HS-5 (cell line): ENCODE measurements around the gene YY1AP1.
"Not testable (repeated sequence)": the region's sequence is repeated elsewhere in the genome, so short reads cannot be mapped to it uniquely, and the experiment has no call there.

Experiments used
- DNase-seq: peaks from one replicate; pipeline ENCODE4 v3.0.0-alpha.2; 2012; ENCODE audit warnings: low read depth

YY1AP1 gene, protein sequence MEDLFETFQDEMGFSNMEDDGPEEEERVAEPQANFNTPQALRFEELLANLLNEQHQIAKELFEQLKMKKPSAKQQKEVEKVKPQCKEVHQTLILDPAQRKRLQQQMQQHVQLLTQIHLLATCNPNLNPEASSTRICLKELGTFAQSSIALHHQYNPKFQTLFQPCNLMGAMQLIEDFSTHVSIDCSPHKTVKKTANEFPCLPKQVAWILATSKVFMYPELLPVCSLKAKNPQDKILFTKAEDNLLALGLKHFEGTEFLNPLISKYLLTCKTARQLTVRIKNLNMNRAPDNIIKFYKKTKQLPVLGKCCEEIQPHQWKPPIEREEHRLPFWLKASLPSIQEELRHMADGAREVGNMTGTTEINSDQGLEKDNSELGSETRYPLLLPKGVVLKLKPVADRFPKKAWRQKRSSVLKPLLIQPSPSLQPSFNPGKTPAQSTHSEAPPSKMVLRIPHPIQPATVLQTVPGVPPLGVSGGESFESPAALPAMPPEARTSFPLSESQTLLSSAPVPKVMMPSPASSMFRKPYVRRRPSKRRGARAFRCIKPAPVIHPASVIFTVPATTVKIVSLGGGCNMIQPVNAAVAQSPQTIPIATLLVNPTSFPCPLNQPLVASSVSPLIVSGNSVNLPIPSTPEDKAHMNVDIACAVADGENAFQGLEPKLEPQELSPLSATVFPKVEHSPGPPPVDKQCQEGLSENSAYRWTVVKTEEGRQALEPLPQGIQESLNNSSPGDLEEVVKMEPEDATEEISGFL

GRCh38 chr1:155688324-155689080, at the start of gene YY1AP1:
YY1AP1 (minus strand) TSS chr1:155688774; CDS start chr1:155680436, 8,338 bp downstream.
- DNase-seq, result peak; percentile 60

- peak; percentile 6 for DNase-seq
Measured at GRCh38 chr1:155729031-155729898, 40.7 kb upstream of the YY1AP1 start.

DNA sequence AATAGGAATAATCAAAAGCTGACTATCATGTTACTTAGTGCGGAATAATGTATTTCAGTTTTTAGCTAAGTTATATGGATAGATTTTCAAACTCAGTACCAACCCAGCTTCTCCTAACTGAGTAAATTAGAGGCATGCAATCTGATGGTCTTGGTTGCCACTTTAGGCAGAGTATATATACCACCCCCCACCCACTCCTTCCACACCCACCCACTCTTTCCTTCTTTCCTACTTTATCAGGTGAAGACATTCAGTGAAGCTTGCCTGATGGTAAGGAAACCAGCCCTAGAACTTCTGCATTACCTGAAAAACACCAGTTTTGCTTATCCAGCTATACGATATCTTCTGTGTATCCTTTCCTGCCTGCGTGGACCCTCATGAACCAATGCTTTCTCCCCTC, 36.6 kb upstream of the YY1AP1 start:
- no peak for DNase-seq

GRCh38 chr1:155719703-155720102, 31.1 kb upstream of the YY1AP1 start:
- DNase-seq, result no peak

DNA sequence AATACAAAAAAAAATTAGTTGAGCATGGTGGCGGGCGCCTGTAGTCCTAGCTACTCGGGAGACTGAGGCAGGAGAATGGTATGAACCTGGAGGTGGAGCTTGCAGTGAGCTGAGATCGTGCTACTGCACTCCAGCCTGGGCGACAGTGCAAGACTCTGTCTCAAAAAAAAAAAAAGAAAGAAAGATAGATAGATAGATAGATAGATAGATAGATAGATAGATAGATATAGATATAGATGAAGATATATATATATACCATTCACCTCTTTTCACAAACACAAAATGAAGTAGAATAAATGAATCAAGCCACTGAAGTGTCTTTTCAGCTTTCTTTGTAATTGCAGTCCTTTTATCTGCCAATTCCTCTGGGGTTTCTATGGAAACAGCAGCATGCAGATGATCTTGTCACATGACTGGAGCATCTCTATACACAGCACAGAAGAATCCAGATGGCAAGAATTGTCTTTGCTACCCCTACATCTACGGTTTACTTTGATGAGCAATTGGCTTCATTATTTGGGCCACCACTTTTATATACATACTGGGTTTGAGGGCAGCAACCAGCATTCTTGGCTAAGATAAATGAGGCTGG, 30.0 kb upstream of the YY1AP1 start:
- DNase-seq, result not testable (repeated sequence)

- DNase-seq, result no peak
Measured at GRCh38 chr1:155717041-155717440, 28.5 kb upstream of the YY1AP1 start.

- DNase-seq, result no peak
Measured at GRCh38 chr1:155715777-155716176, 27.2 kb upstream of the YY1AP1 start.

- DNase-seq, result not testable (repeated sequence)
Measured at GRCh38 chr1:155715056-155715455, 26.5 kb upstream of the YY1AP1 start.

DNA sequence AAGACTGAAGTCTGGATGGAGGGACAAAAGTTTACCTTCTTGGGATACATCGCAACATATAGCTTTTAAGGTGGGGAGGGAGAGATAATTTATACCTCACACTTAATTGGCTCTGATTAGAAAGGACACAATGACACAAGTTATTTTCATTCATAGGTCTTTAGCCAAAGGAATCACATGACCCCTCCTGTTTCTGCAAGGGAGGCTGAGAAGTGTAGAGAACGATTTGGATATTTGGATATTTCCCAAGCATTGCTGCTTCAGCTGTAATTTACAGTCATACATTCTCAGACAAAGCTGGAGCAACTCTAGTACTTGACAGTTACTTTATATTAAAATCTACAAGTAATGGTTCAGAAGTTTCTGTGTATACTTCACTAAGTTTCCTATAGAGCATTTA, 24.5 kb upstream of the YY1AP1 start:
- DNase-seq, result no peak

- DNase-seq, result not testable (repeated sequence)
Measured at GRCh38 chr1:155712636-155713035, 24.1 kb upstream of the YY1AP1 start.

DNA sequence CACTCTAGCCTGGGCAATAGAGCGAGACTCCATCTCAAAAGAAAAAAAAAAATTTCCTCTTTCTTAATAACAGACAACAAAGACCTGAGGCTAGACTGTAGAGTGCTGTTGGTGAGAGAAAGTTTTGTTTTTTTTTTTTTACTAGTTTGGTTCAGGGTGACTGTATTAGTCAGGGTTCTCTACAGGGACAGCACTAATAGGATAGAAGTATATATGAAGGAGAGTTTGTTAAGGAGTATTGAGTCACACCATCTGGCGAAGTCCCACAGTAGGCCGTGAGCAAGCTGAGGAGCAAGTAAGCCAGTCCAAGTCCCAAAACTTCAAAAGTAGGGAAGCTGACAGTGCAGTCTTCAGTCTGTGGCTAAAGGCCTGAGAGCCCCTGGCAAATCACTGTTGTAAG, 22.9 kb upstream of the YY1AP1 start:
- DNase-seq, result not testable (repeated sequence)

DNA sequence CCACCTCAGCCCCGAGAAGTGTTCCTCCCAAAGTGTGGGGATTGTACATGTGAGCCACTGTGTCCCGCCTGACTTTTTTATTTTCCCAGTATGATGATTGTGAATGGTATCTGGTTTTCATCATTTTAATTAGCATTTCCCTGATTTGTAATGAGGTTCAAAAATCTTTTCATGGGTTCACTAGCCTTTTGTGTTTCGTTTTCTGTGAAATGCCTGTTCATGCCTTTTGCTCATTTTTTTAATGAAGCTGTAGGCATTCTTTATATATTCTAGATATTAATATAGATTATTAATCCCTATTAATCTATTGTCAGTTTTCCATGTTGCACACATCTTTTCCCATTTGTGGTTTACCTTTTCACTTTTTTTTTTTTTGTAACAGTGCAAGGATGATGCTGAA, 20.8 kb upstream of the YY1AP1 start:
- DNase-seq, result no peak

DNA sequence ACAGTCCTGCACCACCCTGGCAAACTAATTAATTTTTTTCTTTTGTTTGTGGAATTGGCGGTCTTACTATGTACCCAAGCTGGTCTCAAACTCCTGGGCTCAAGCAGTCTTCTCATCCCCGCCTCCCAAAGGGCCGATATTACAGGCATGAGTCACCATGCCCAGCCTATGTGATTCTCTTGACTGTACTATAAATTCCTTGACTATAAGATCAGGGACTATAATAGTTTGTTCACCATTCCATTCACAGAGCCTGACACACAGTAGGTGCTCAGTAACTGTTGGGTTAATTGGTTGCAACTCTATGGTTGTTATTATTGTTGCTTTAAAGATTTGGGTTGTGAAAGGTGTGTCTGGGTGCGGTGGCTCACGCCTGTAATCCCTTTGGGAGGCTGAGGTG, 17.6 kb upstream of the YY1AP1 start:
- DNase-seq, result no peak

DNA sequence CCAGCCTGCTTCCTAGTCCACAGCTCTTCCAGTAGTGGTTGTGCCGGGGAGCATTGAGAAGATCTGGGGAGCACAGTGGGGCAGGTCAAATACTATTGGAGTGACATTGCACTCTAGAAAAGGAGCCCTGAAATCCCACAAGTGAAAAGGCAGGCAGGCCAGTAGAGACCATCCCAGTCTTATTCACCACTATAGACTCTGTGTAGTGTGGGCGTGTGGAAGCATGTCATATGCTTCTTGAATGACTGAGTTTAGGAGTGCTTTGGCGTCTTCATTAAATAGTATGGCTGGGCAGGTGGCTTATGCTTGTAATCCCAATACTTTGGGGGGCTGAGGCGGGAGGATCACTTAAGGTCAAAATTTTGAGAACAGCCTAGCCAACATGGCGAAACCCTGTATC, 15.8 kb upstream of the YY1AP1 start:
- DNase-seq, result not testable (repeated sequence)

DNA sequence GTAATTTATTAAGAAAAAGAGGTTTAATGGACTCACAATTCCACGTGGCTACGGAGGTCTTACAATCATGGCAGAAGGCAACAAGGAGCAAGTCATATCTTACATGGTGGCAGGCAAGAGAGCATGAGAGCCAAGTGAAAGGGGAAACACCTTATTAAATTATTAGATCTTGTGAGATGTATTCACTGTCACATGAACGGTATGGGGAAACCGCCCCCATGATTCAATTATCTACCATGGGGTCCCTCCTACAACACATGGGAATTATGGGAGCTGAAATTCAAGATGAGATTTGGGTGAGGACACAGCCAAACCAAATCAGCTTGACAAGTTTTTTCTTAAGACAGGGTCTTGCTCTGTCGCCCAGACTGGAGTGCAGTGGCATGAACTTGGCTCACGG, 14.6 kb upstream of the YY1AP1 start:
- DNase-seq, result no peak

DNA sequence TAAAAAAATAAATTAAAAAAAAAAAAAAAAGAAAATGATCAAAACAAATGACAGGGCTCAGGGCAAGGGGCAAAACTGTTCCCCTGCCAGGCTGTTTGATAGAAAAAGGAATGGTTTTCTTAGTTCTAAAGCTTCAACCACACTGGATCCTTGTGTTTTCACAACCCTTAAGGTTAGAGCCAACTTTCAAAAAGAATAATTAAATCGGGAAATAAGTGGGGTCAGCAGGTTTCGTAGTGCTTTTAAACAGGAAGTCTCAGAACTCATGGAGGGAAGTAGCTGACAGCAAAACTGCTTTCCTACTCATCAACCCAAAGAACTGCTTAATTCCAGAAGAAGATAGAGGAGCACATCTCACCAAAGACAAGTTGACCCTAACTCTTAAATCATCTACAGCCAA, 13.1 kb upstream of the YY1AP1 start:
- not testable (repeated sequence) for DNase-seq

DNA sequence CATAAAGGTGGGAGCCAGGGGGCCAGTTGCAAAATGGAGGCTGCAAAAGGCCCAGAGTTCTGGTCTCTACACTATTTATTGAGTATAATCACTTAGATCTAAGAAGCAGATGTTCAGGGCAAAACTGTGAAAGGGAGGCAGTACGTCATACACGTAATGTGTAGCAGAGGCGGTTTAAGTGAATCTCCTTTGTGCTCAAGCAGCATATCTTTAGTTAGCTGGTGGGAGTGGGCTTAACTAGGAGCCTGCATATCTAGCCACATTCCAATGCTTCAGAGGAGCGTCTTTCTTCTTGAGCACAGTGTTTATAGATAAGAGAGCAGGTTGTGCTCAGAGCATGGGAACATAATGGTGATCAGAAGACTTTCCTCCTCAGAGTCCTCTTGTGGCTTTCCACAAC, 10.5 kb upstream of the YY1AP1 start:
- not testable (repeated sequence) for DNase-seq

- DNase-seq, result peak; percentile 19
Measured at GRCh38 chr1:155698382-155699038, 9.9 kb upstream of the YY1AP1 start.

DNA sequence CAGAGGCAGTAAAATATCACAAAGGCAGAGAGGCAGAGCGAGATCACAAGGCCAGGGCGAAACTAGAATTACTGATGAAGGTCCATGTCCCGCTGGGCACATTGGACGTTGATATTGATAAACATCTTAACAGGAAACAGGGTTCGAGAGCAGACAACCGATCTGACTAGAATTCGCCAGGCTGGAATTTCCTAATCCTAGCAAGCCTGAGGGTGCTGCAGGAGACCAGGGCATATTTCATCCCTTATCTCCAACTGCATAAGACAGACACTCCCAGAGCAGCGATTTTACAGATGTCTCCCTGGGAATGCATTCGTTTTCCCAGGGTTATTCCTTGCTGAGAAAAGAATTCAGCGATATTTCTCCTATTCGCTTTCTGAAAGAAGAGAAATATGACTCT, 9.0 kb upstream of the YY1AP1 start:
- not testable (repeated sequence) for DNase-seq

GRCh38 chr1:155697046-155697445, 8.5 kb upstream of the YY1AP1 start:
- no peak for DNase-seq

- DNase-seq, result no peak
Measured at GRCh38 chr1:155696524-155696923, 8.0 kb upstream of the YY1AP1 start.
